ENCODE measurements around the gene DCLK1.

GRCh38 chr13:35888981-35889380, 242.2 kb downstream of the DCLK1 start:
- TF ChIP-seq POLR2A (IDR thresholded peaks at IDR 0.05) (no peak), CTCF (IDR thresholded peaks at IDR 0.05) (no peak)
